Measurements from ENCODE around the gene NLGN1.

- TF ChIP-seq, protein P1, sequence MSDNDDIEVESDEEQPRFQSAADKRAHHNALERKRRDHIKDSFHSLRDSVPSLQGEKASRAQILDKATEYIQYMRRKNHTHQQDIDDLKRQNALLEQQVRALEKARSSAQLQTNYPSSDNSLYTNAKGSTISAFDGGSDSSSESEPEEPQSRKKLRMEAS (IDR thresholded peaks at IDR 0.05) = no peak
- TF ChIP-seq RAD21 (IDR thresholded peaks at IDR 0.05 in 1 of 2, conservative IDR thresholded peaks at IDR 0.05 in 1 of 2; ENCODE audit: low read depth in 2 of 2, low read length in 2 of 2) (no peak), CTCF (IDR thresholded peaks at IDR 0.05; ENCODE audit: control extremely low read depth in 1 of 3, insufficient read depth in 1 of 3, low read depth in 1 of 3, low read length in 3 of 3) (no peak), EZH2 (IDR thresholded peaks at IDR 0.05; ENCODE audit: low read depth, low read length, severe bottlenecking) (no peak), PHF8 (conservative IDR thresholded peaks at IDR 0.05; ENCODE audit: low read depth, low read length) (no peak), POLR2AphosphoS5 (IDR thresholded peaks at IDR 0.05; ENCODE audit: low read depth, low read length) (no peak), BRCA1 (IDR thresholded peaks at IDR 0.05; ENCODE audit: low read depth, low read length) (no peak)
Measured at GRCh38 chr3:174023421-174023820, 625.9 kb downstream of the NLGN1 start.
